ENCODE data around the gene C12orf42.
A peak's percentile ranks its signal among the peaks of the same experiment; 100 is the strongest.

C12orf42 gene

GRCh38 chr12:103495469-103496456 is at the start of gene C12orf42:
C12orf42 (minus strand) TSS chr12:103495968; CDS start chr12:103478426, 17,542 bp downstream.
- peak; percentile 4 for DNase-seq (ENCODE audit: low read depth)

- no peak for DNase-seq (ENCODE audit: low read depth)
These were observed 46.3 kb upstream of the C12orf42 start for GRCh38 chr12:103542078-103542477.

- no peak for DNase-seq (ENCODE audit: low read depth)
These were observed 44.6 kb upstream of the C12orf42 start for GRCh38 chr12:103540319-103540718.

- DNase-seq (ENCODE audit: low read depth) = no peak
These were observed 42.6 kb upstream of the C12orf42 start for GRCh38 chr12:103538397-103538796.

GRCh38 chr12:103530307-103531066 is 34.7 kb upstream of the C12orf42 start:
- DNase-seq (ENCODE audit: low read depth) = no peak

GRCh38 chr12:103529306-103529705 is 33.5 kb upstream of the C12orf42 start:
- DNase-seq (ENCODE audit: low read depth) = no peak

GRCh38 chr12:103524238-103524875 is 28.6 kb upstream of the C12orf42 start:
- DNase-seq (ENCODE audit: low read depth) = no peak

- DNase-seq (ENCODE audit: low read depth) = no peak
These were observed 28.0 kb upstream of the C12orf42 start for GRCh38 chr12:103523771-103524170.

GRCh38 chr12:103520686-103521215 is 25.0 kb upstream of the C12orf42 start:
- no peak for DNase-seq (ENCODE audit: low read depth)

GRCh38 chr12:103519632-103520031 is 23.9 kb upstream of the C12orf42 start:
- no peak for DNase-seq (ENCODE audit: low read depth)

- no peak for DNase-seq (ENCODE audit: low read depth)
These were observed 23.1 kb upstream of the C12orf42 start for GRCh38 chr12:103518899-103519298.

GRCh38 chr12:103517161-103517560 is 21.4 kb upstream of the C12orf42 start:
- no peak for DNase-seq (ENCODE audit: low read depth)

GRCh38 chr12:103515341-103515740 is 19.6 kb upstream of the C12orf42 start:
- DNase-seq (ENCODE audit: low read depth) = no peak

- DNase-seq (ENCODE audit: low read depth) = no peak
These were observed 18.1 kb upstream of the C12orf42 start for GRCh38 chr12:103513875-103514274.

GRCh38 chr12:103505371-103506236 is 9.8 kb upstream of the C12orf42 start:
- DNase-seq (ENCODE audit: low read depth) = no peak

- DNase-seq (ENCODE audit: low read depth) = no peak
These were observed 8.8 kb upstream of the C12orf42 start for GRCh38 chr12:103504606-103505005.

- DNase-seq (ENCODE audit: low read depth) = no peak
These were observed 8.0 kb upstream of the C12orf42 start for GRCh38 chr12:103503546-103504480.

GRCh38 chr12:103501447-103501846 is 5.7 kb upstream of the C12orf42 start:
- DNase-seq (ENCODE audit: low read depth) = no peak

- no peak for DNase-seq (ENCODE audit: low read depth)
These were observed 3.8 kb upstream of the C12orf42 start for GRCh38 chr12:103499571-103499970.

GRCh38 chr12:103498990-103499389 is 3.2 kb upstream of the C12orf42 start:
- DNase-seq (ENCODE audit: low read depth) = no peak
